Sigmoid colon (tissue), 7 donors: ENCODE data around the gene VTCN1. TPM values are rescaled to one million over a fixed set of nuclear protein-coding genes. Genes with fewer than 3 reads are reported as not detected.
A peak's percentile ranks its signal among the peaks of the same experiment; 100 is the strongest.

Experiments
- DNase-seq: peaks from one replicate; pipeline ENCODE4 v3.0.0-alpha.2; 2019
- H3K27ac ChIP-seq, 4 donors: fragments of 200-600 bp; sonication (generic); one replicate each; pipeline ENCODE4 v1.5.1; 2016 to 2019; ENCODE audit warnings: mild to moderate bottlenecking in 1 of 4
- H3K27me3 ChIP-seq, 3 donors: fragments of 200-600 bp; sonication (generic); one replicate each; pipeline ENCODE4 v1.5.1; 2019; ENCODE audit warnings: mild to moderate bottlenecking in 1 of 3
- H3K36me3 ChIP-seq, 4 donors: fragments of 200-600 bp; sonication (generic); one replicate each; pipeline ENCODE4 v1.5.1; 2016 to 2019
- H3K4me1 ChIP-seq, 4 donors: fragments of 200-600 bp; sonication (generic); one replicate each; pipeline ENCODE4 v1.5.1; 2017 to 2019
- H3K4me3 ChIP-seq, 4 donors: fragments of 200-600 bp; sonication (generic); one replicate each; pipeline ENCODE4 v1.5.1; 2017 to 2019; ENCODE audit warnings: mild to moderate bottlenecking in 2 of 4, moderate library complexity in 1 of 4
- H3K9me3 ChIP-seq, 4 donors: fragments of 200-600 bp in 3 of 4; sonication (generic) in 3 of 4; one replicate each; pipeline versions ENCODE4 v1.5.1 to v1.6.1; 2013 to 2019
- EP300 ChIP-seq, 4 donors: sonication (generic); formaldehyde crosslinking; IDR thresholded peaks; one replicate each; pipeline ENCODE4 v1.6.1; 2017; ENCODE audit warnings: antibody characterized with exemption in 4 of 4
- POLR2A ChIP-seq, 2 donors: fragments of 450-650 bp; IDR thresholded peaks; one replicate each; pipeline ENCODE4 v1.6.1; 2016; ENCODE audit warnings: antibody characterized with exemption in 2 of 2, mild to moderate bottlenecking in 2 of 2, moderate library complexity in 2 of 2
- POLR2AphosphoS5 ChIP-seq, 4 donors: sonication (generic); formaldehyde crosslinking; IDR thresholded peaks; one replicate each; pipeline ENCODE4 v1.6.1; 2017; ENCODE audit warnings: antibody characterized with exemption in 4 of 4
- WGBS, 2 donors: extraction: QIAGEN DNeasy Blood & Tissue Kit; methylation state at CpG; one replicate each; pipeline ENCODE4 v1.1.7; 2013; 5-methylcytosine and 5-hydroxymethylcytosine counted together
- intact Hi-C: fragments of 100-400 bp; cut with DNase I; formaldehyde crosslinking; loops from one replicate; pipeline ENCODE4 v1.15.1; 2023
- polyA plus RNA-seq, 3 donors: library from polyadenylated mRNA; stranded (reverse); fragments of 200-250 nt; gene quantifications; one replicate each; pipeline ENCODE4 v1.2.3, GENCODE V29; 2013
- small RNA-seq, 3 donors: library from RNA; depleted of rRNA; stranded (forward); fragments of <200 nt; gene quantifications; one replicate each; pipeline ENCODE3, GENCODE V24; 2016
- total RNA-seq, 4 donors: library from RNA; depleted of rRNA; stranded (reverse); fragments of >200 nt; gene quantifications; one replicate each; pipeline ENCODE4 v1.1.0, GENCODE V29; 2016
- TF ChIP-seq, protein P1 (sequence below), 4 experiments: fragments of 450-650 bp in 3 of 4; fragments of 200-600 bp in 1 of 4; IDR thresholded peaks; one replicate each; pipeline ENCODE4 v1.5.1; 2016 to 2019; ENCODE audit warnings: antibody characterized with exemption in 4 of 4, mild to moderate bottlenecking in 3 of 4, moderate library complexity in 2 of 4
- donor health status: healthy with polysubstance abuse.
- donor health status: Bipolar disorder and iron deficiency.
- donor health status: healthy.

The VTCN1 gene
- total and polyA plus RNA-seq, 7 donors = not detected

DNA sequence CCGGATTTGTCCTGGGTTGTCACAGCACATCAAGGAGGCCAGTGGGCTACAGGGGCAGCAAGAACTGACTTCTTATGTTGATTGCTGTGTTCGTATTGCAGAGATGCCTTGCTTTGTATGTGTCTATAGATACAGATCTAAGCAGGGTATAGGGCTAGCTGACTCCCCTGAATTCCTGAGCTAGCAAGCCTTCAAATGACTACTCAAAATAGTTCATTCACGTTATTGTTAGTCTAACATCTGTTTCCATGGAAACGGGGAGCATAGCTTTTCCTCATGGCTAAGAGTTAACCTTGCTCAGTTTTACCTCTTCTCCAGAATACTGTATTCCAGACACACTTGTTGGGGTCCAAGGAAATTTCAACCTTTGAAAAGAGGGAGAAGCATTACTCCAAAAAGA, 113.3 kb downstream of the VTCN1 start:
- WGBS, 2 donors = 84 to 87% methylated on average over 4 of the region's 4 CpGs
- Histone ChIP-seq H3K4me1 (peaks cover 0 to 15% (median 14%) of the 10 kb centered on the region in 4 donors), H3K36me3 (peaks cover 0 to 26% (median 4%) of the 10 kb centered on the region in 4 donors), H3K27ac (no peak overlapping the region), H3K4me3 (no peak overlapping the region), H3K9me3 (no peaks in the 10 kb centered on the region), H3K27me3 (no peaks in the 10 kb centered on the region)
- TF ChIP-seq EP300 (IDR thresholded peaks at IDR 0.05) (no peak), POLR2AphosphoS5 (IDR thresholded peaks at IDR 0.05) (no peak), POLR2A (IDR thresholded peaks at IDR 0.05) (no peak)
- TF ChIP-seq, protein P1, sequence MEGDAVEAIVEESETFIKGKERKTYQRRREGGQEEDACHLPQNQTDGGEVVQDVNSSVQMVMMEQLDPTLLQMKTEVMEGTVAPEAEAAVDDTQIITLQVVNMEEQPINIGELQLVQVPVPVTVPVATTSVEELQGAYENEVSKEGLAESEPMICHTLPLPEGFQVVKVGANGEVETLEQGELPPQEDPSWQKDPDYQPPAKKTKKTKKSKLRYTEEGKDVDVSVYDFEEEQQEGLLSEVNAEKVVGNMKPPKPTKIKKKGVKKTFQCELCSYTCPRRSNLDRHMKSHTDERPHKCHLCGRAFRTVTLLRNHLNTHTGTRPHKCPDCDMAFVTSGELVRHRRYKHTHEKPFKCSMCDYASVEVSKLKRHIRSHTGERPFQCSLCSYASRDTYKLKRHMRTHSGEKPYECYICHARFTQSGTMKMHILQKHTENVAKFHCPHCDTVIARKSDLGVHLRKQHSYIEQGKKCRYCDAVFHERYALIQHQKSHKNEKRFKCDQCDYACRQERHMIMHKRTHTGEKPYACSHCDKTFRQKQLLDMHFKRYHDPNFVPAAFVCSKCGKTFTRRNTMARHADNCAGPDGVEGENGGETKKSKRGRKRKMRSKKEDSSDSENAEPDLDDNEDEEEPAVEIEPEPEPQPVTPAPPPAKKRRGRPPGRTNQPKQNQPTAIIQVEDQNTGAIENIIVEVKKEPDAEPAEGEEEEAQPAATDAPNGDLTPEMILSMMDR (IDR thresholded peaks at IDR 0.05) = no peak
- intact Hi-C loops = no loop called here
- no peak for DNase-seq

DNA sequence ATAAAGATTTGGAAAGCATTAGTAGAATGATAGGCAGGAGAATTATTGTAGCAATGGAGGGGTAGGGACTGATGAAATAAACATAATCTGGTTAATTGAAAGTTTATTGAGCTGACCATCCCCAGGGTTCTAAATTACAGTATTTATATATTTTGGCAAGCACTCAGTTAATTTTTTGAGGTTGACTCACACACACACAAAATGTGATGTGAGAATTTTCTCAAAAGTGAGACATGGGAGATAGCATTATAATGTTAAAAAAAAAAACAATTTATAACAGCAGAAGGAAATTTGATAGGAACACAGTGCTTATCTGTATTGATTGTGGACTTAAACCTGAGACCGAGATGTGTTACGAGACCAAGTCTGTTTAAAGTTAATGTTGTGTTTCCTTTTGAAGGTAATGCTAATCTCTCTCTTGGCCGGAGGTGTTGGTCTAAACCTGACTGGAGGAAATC, 113.7 kb downstream of the VTCN1 start:
- Histone ChIP-seq H3K9me3 (no peaks in the 10 kb centered on the region), H3K36me3 (peaks cover 0 to 23% (median 4%) of the 10 kb centered on the region in 4 donors), H3K4me3 (no peak overlapping the region), H3K27ac (no peak overlapping the region), H3K27me3 (no peaks in the 10 kb centered on the region), H3K4me1 (peaks cover 0 to 15% (median 14%) of the 10 kb centered on the region in 4 donors)
- DNase-seq = no peak
- TF ChIP-seq, protein P1 (IDR thresholded peaks at IDR 0.05) = no peak
- no peak for TF ChIP-seq POLR2AphosphoS5 (IDR thresholded peaks at IDR 0.05)
- intact Hi-C loops = no loop called here
- WGBS, 2 donors = 90 to 93% methylated on average over 3 of the region's 3 CpGs

DNA sequence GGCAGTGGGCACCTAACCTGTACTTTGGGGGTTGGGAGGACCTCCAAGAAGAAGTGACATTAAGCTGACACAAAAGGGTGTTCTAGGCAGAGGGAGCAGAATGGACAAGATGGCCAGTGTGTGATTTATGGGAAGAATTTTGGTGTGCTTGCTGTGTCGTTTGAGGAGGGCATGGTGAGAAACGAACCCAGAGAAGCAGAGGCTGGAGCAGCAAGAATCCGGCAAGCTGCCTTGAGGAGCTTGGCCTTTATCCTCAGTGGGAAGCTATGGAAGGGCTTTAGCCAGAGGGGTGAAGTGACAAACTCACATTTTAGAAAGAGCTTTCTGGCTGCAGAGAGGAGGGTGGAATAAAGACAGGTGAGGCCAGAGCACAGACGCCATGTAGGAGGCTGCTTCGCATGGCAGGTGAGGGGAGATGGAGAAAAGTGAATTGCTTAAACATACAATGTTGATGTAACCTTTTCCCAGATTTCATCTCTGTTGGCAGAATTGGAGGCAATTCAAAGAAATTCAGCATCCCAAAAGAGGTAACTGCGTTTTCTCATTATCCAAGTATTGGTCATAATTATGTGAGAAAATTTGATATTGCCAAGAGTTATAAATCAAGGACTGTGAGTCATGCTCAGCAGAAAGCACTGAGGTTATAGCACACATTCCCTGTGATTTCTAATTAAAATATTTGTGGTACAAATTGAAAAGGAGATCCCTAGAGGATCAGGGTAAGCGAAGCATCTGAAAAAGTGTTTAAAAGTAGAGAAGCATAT, 115.7 kb downstream of the VTCN1 start:
- Histone ChIP-seq H3K4me3 (no peak overlapping the region), H3K27me3 (no peaks in the 10 kb centered on the region), H3K36me3 (peaks cover 0 to 15% (median 4%) of the 10 kb centered on the region in 4 donors), H3K27ac (peak overlapping the region in 2 of 4 donors; percentile 60 to 72), H3K9me3 (no peaks in the 10 kb centered on the region), H3K4me1 (peaks cover 0 to 15% (median 14%) of the 10 kb centered on the region in 4 donors)
- WGBS, 2 donors = 84 to 92% methylated on average over 7 of the region's 7 CpGs
- TF ChIP-seq POLR2AphosphoS5 (IDR thresholded peaks at IDR 0.05) (no peak), POLR2A (IDR thresholded peaks at IDR 0.05) (no peak), EP300 (IDR thresholded peaks at IDR 0.05) (no peak)
- TF ChIP-seq, protein P1 (IDR thresholded peaks at IDR 0.05) = no peak
- DNase-seq = no peak
- intact Hi-C loops = no loop called here

DNA sequence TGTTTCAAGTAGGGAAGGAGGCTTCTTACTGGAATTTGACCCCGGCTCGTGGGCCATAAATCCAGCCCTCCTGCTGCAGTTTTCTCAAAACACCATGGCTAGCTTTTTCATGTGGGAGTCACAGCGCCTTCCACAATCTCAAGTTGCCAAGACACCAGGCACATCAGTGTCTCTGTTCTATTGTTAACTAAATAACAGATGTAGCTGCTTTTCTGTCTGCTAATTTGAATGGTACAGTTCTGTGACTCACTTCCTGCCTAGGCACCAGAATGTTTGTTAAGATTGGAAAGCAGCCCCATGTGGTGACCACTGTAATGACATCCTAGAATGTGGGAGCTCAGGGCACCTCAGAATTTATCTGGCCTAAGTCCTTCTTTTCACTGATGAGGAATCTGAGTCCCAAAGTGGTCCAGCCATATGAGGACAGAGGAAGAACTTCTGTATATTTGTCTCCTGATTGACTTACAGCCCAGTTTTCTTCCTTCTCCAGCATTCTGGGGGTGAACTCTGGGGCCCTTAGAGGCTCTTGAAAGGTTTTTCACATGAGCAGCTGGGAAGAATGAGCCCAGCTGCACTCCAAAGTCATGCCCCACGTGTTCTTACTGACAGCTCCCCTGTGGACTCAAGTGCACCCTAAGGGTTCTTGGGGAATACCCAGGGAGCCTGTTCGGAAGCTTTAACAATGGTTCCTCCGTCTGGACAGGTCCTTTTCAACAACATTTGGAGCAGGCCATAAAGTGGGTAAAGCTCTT, 116.7 kb downstream of the VTCN1 start:
- Histone ChIP-seq H3K27me3 (no peaks in the 10 kb centered on the region), H3K9me3 (no peaks in the 10 kb centered on the region), H3K4me3 (no peak overlapping the region), H3K27ac (peak overlapping the region; percentile 54 to 74 (median 66)), H3K4me1 (peaks cover 0 to 15% (median 14%) of the 10 kb centered on the region in 4 donors), H3K36me3 (peaks cover 0 to 15% (median 4%) of the 10 kb centered on the region in 4 donors)
- TF ChIP-seq EP300 (IDR thresholded peaks at IDR 0.05) = no peak
- TF ChIP-seq POLR2A (IDR thresholded peaks at IDR 0.05) = no peak
- TF ChIP-seq POLR2AphosphoS5 (IDR thresholded peaks at IDR 0.05) = no peak
- TF ChIP-seq, protein P1 (IDR thresholded peaks at IDR 0.05) = no peak
- intact Hi-C loops = no loop called here
- WGBS, 2 donors = 64 to 86% methylated on average over 6 of the region's 6 CpGs
- no peak for DNase-seq

Small RNAs within 50 kb of the gene (small RNA-seq; reads per million reads assigned to genes)
- gene MIR942 (0 to 0.30 (median 0) reads per million in 3 donors), gene RF00017 (0 reads per million in 3 donors)

Other genes starting within 250 kb of the VTCN1 start
- 1 to 10 TPM in 2 of 4 donors, under 1 TPM in 2; 0.66 to 1.4 (median 1.0) TPM for gene CD101, start 209.2 kb downstream of the VTCN1 start, total RNA-seq
- 1 to 10 TPM in 2 of 3 donors, under 1 TPM in 1; 0.60 to 1.7 (median 1.6) TPM for gene CD101, start 209.2 kb downstream of the VTCN1 start, polyA plus RNA-seq
- gene TTF2, start 150.6 kb downstream of the VTCN1 start, total RNA-seq = 10 to 100 TPM in 1 of 4 donors, 1 to 10 TPM in 3; 7.8 to 19.3 (median 8.7) TPM
- 1 to 10 TPM; 3.6 to 9.7 (median 5.3) TPM for gene TTF2, start 150.6 kb downstream of the VTCN1 start, polyA plus RNA-seq
- gene TRIM45, start 89.2 kb downstream of the VTCN1 start, total RNA-seq = 1 to 10 TPM; 2.1 to 9.1 (median 4.5) TPM
- 1 to 10 TPM in 1 of 3 donors, under 1 TPM in 2; 0.46 to 1.0 (median 0.60) TPM for gene TRIM45, start 89.2 kb downstream of the VTCN1 start, polyA plus RNA-seq
- 10 to 100 TPM; 36.8 to 52.8 (median 43.4) TPM for gene MAN1A2, start 156.5 kb upstream of the VTCN1 start, total RNA-seq
- 10 to 100 TPM in 1 of 3 donors, 1 to 10 TPM in 2; 1.8 to 10.5 (median 2.4) TPM for gene MAN1A2, start 156.5 kb upstream of the VTCN1 start, polyA plus RNA-seq